GM12874 (cell line): ENCODE results near the gene DCXR.

Experiments used
- TF ChIP-seq, protein P1 (sequence below): IDR thresholded peaks from 2 replicates; pipeline ENCODE4 v1.5.1; 2011; ENCODE audit warnings: low read depth, mild to moderate bottlenecking, control low read depth, low read length, moderate library complexity; ENCODE audit not compliant: insufficient read depth

The DCXR gene

DNA sequence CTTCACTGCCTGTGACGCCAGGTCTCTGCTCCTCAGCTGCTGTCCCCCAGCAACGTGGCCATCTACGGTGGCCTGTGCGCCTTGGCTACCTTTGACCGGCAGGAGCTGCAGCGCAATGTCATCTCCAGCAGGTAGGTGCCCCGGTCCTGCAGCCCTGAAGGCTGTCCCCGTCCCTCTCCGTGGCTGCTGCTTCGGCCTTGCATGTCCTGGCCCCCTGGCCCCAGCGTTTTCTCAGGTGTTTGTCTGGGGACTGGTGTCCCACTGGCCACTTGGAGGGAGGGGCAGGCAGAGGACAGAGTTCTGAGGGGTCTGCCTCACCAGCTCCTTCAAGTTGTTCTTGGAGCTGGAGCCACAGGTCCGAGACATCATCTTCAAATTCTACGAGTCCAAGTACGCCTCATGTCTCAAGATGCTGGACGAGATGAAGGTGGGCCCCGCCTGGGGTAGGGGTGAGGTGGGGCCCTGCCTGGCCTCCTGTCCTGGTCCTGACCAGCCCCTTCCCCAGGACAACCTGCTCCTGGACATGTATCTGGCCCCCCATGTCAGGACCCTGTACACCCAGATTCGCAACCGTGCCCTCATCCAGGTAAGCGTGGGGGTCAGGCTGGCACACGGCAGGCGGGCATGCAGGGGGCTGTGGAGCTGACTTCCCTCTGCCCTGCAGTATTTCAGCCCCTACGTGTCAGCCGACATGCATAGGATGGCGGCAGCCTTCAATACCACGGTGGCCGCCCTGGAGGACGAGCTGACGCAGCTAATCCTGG is 18.6 kb upstream of the DCXR start:
- TF ChIP-seq, protein P1, sequence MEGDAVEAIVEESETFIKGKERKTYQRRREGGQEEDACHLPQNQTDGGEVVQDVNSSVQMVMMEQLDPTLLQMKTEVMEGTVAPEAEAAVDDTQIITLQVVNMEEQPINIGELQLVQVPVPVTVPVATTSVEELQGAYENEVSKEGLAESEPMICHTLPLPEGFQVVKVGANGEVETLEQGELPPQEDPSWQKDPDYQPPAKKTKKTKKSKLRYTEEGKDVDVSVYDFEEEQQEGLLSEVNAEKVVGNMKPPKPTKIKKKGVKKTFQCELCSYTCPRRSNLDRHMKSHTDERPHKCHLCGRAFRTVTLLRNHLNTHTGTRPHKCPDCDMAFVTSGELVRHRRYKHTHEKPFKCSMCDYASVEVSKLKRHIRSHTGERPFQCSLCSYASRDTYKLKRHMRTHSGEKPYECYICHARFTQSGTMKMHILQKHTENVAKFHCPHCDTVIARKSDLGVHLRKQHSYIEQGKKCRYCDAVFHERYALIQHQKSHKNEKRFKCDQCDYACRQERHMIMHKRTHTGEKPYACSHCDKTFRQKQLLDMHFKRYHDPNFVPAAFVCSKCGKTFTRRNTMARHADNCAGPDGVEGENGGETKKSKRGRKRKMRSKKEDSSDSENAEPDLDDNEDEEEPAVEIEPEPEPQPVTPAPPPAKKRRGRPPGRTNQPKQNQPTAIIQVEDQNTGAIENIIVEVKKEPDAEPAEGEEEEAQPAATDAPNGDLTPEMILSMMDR: no peak

DNA sequence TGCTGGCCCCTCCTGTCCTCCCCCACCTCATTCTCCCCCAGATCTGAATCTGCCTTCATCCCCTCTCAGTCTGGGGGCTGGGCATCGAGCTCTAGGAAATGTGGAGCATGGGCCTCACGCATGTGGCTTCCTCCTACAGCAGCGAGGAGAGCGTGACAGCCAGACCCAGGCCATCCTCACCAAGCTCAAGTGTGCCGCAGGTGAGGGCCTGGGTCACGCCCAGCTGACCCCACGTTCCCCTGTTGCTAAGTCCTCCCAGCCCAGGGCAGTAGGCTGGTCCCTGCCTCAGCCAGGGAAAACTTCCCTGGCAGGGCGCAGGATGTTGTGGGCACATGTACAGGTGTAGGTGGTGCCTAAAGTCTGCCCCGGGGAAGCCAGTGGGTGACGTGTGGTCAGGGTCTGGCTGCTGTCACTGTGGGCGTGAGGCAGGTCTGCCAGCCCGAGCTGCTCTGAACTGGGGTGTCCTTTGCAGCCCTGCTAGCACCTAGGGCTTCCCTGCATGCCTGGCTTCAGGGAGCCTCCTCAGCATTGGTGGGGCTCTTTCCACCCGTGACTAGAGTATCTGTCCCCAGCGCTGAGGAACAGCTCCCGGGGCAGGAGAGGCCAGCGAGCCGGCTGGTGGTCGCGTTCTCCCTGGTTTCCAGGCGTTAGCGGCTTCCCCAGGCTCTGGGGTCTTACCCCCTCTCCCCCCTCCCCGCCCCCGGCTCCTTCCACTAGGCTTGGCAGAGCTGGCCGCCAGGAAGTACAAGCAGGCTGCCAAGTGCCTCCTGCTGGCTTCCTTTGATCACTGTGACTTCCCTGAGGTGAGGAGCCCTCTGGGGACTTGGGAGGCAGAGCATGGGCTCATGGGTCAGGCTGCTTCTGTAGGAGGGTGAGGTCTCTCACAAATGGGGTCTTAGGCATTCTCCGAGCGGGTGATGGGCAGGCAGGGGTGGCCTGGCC is 17.8 kb upstream of the DCXR start:
- TF ChIP-seq, protein P1: no peak

GRCh38 chr17:82054351-82055022 is 17.0 kb upstream of the DCXR start:
- TF ChIP-seq, protein P1: no peak

DNA sequence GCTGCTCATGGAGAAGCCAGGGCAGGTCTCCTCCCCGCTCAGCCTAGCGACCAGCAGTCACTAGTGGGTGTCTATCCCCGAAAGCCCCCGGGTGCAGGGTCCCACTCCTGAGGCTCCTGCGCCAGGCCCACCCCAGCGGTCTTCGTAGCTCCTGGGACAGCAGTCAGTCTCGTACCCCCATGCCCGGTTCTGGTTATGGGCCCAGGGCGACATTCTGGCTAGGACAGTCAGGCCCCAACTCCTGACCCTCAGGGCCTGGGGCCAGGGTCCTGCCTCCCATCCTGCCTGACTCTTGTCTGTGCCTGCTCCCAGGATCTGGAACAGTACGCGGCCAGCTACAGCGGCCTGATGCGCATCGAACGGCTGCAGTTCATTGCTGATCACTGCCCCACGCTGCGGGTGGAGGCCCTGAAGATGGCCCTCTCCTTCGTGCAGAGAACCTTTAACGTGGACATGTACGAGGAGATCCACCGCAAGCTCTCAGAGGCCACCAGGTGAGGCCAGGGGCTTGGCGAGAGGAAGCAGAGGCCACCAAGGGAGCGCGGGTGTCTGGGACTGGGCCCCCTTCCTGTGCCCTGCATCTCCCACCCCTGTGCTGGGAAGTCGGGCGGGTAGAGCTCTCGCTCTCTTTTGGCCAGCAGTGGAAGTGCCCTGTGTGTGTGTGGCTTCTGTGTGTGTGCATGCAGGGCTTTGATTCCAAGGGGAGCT is 16.2 kb upstream of the DCXR start:
- TF ChIP-seq, protein P1: no peak

GRCh38 chr17:82053130-82053529 is 15.6 kb upstream of the DCXR start:
- TF ChIP-seq, protein P1: no peak

DNA sequence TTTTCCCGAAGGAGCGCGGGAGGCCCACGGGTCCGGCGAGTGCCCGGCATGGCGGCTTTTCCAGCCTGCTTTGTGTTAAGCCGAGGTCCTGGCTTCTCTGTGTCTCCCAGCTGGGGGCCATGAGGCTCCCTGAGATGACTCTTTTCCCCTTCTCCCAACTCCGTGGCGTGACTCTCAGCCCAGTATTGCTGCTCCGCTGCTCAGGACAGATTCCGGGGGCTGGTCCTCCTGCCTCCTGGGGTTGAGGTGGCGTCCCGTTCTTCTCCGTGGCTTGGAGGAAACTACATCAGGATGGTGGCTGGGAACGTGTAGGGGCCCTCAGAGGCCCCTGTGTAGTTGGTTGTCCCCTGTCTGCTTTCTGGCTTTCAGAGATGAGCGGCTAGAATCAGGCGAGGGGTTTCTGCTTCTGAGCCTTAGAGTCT is 15.2 kb upstream of the DCXR start:
- TF ChIP-seq, protein P1: no peak
